OCI-LY7 (cell line): ENCODE measurements around the gene PARN.

Experiments
- CTCF ChIP-seq: fragments of 200-600 bp; sonication (generic); conservative IDR thresholded peaks from 2 replicates; pipeline ENCODE4 v1.5.1; 2014; ENCODE audit warnings: mild to moderate bottlenecking, antibody characterized with exemption, low read length, moderate library complexity, mixed read lengths
- EZH2phosphoT487 ChIP-seq: fragments of 200-600 bp; sonication (generic); IDR thresholded peaks from 2 replicates; pipeline ENCODE4 v1.6.1; 2018; ENCODE audit warnings: low read depth, borderline replicate concordance, mild to moderate bottlenecking, mixed run types, antibody characterized with exemption, low read length, moderate library complexity, mixed read lengths

- TF ChIP-seq CTCF (no peak), EZH2phosphoT487 (no peak)
Observed at GRCh38 chr16:14509675-14510132, 120.4 kb downstream of the PARN start.
